HepG2 (cell line): ENCODE measurements around the gene ST6GALNAC2. TPM values are rescaled to one million over a fixed set of nuclear protein-coding genes. Genes with fewer than 3 reads are reported as not detected.

Source experiments
- LBX2 ChIP-seq: sonication (generic); formaldehyde crosslinking; IDR thresholded peaks from 2 replicates; pipeline ENCODE4 v1.5.0; 2020; ENCODE audit warnings: missing genetic modification reagents, mild to moderate bottlenecking, borderline replicate concordance
- NCOA2 ChIP-seq: sonication (generic); formaldehyde crosslinking; IDR thresholded peaks from 2 replicates; pipeline ENCODE4 v1.8.0; 2022; ENCODE audit warnings: inconsistent platforms
- NFAT5 ChIP-seq: sonication (generic); formaldehyde crosslinking; IDR thresholded peaks from 2 replicates; pipeline ENCODE4 v1.4.0; 2020; ENCODE audit warnings: missing genetic modification reagents
- POLR2AphosphoS2 ChIP-seq: IDR thresholded peaks from 2 replicates; pipeline ENCODE4 v1.6.1; 2011; ENCODE audit warnings: low read depth, low read length, improper control_type of control experiment
- SP1 ChIP-seq, 2 experiments: fragments of 450-650 bp in 1 of 2; sonication (generic) in 1 of 2; formaldehyde crosslinking in 1 of 2; IDR thresholded peaks; 2 replicates each; pipeline versions ENCODE4 v1.4.0 to v1.6.1; 2016 to 2020; ENCODE audit warnings: missing genetic modification reagents in 1 of 2
- TARDBP ChIP-seq: sonication (generic); formaldehyde crosslinking; IDR thresholded peaks from 2 replicates; pipeline ENCODE4 v1.8.0; 2022; ENCODE audit warnings: mild to moderate bottlenecking, missing genetic modification reagents
- TOE1 ChIP-seq: sonication (generic); formaldehyde crosslinking; IDR thresholded peaks from 2 replicates; pipeline ENCODE4 v1.4.0; 2020; ENCODE audit warnings: mild to moderate bottlenecking, missing genetic modification reagents
- ZMYM2 ChIP-seq: sonication (generic); formaldehyde crosslinking; IDR thresholded peaks from 2 replicates; pipeline ENCODE4 v1.8.0; 2022; ENCODE audit warnings: mild to moderate bottlenecking, missing genetic modification reagents
- ZNF142 ChIP-seq: sonication (generic); formaldehyde crosslinking; IDR thresholded peaks from 2 replicates; pipeline ENCODE4 v1.4.0; 2020; ENCODE audit warnings: missing genetic modification reagents
- ZNF180 ChIP-seq: sonication (generic); formaldehyde crosslinking; IDR thresholded peaks from 2 replicates; pipeline ENCODE4 v1.4.0; 2020; ENCODE audit warnings: low read depth, missing genetic modification reagents, borderline replicate concordance
- ZNF253 ChIP-seq: sonication (generic); formaldehyde crosslinking; IDR thresholded peaks from 2 replicates; pipeline ENCODE4 v1.8.0; 2022; ENCODE audit warnings: mild to moderate bottlenecking, missing genetic modification reagents, borderline replicate concordance
- ZNF335 ChIP-seq: sonication (generic); formaldehyde crosslinking; IDR thresholded peaks from 2 replicates; pipeline ENCODE4 v1.4.0; 2020; ENCODE audit warnings: missing genetic modification reagents
- ZNF746 ChIP-seq: sonication (generic); formaldehyde crosslinking; IDR thresholded peaks from 2 replicates; pipeline ENCODE4 v1.8.0; 2022; ENCODE audit warnings: mild to moderate bottlenecking, missing genetic modification reagents
- ZNF768 ChIP-seq: sonication (generic); formaldehyde crosslinking; IDR thresholded peaks from 2 replicates; pipeline ENCODE4 v1.4.0; 2020; ENCODE audit warnings: missing genetic modification reagents
- polyA plus RNA-seq, 8 experiments: library from polyadenylated mRNA; depleted of rRNA in 3 of 8; stranded (reverse) in 7 of 8; unstranded in 1 of 8; fragments of >200 nt; fragmentation: Illumina TruSeq in 4 of 8; extraction: Trizol in 4 of 8; gene quantifications; 2 replicates each; pipeline versions ENCODE4 v1.2.1 to v1.2.3, GENCODE V29; 2011 to 2016; ENCODE audit warnings: low read depth in 4 of 8, missing spikeins in 1 of 8, mixed read lengths in 1 of 8; ENCODE audit not compliant: insufficient read depth in 1 of 8
- total RNA-seq, 5 experiments: library from RNA; depleted of rRNA; stranded (reverse); fragments of >200 nt; fragmentation: Illumina TruSeq; extraction: Trizol; gene quantifications; 2 replicates each; pipeline ENCODE4 v1.2.3, GENCODE V29; 2016; ENCODE audit warnings: low read depth in 1 of 5

The ST6GALNAC2 gene
- total and polyA plus RNA-seq, 2 of the 13 experiments (the other 11 are each of a cell fraction or from before 2014, with no cell fraction given), result 0.12 to 0.49 TPM

GRCh38 chr17:76585649-76586593 is at the start of gene ST6GALNAC2 (continued):
- TF ChIP-seq NFAT5 (CRISPR knock-in tag) (no peak), TOE1 (CRISPR knock-in tag) (no peak), ZNF335 (CRISPR knock-in tag) (no peak), TARDBP (CRISPR knock-in tag) (0 out of 2 replicates have a peak, but pooled peaks have one; percentile 14), ZNF253 (CRISPR knock-in tag) (no peak), ZNF180 (no peak), ZMYM2 (CRISPR knock-in tag) (no peak), LBX2 (no peak), ZNF768 (0 out of 2 replicates have a peak, but pooled peaks have one; percentile 49), POLR2AphosphoS2 (no peak), NCOA2 (CRISPR knock-in tag) (no peak), ZNF746 (CRISPR knock-in tag) (no peak), SP1 (IDR thresholded peaks at IDR 0.05) (no peak), SP1 (CRISPR knock-in tag; IDR thresholded peaks at IDR 0.05) (0 out of 2 replicates have a peak, but pooled peaks have one; percentile 20), ZNF142 (no peak)
